GM12878 (cell line): ENCODE measurements around the gene MAD1L1. TPM values are rescaled to one million over a fixed set of nuclear protein-coding genes. Genes with fewer than 3 reads are reported as not detected.

ENCODE experiments used
- ATAC-seq: fragments of 200-7000 bp; cut with Tn5 transposase; 3 replicates; pipeline ENCODE4 v1.9.1; 2020; ENCODE audit warnings: mild to moderate bottlenecking, moderate library complexity
- BruUV-seq: library from RNA; stranded (reverse); fragments of 400-500 nt; replicated peaks from 2 replicates; lab custom pipeline; 2021; lab: Mats Ljungman, UMichigan
- CTCF ChIA-PET: fragments of 300-600 bp; sonication (Branson Sonifier 250); formaldehyde crosslinking; extraction: SDS; loops from one replicate; lab custom pipeline; 2021; ENCODE audit warnings: inconsistent platforms; lab: Yijun Ruan, JAX
- POLR2A ChIA-PET: fragments of 350-600 bp; formaldehyde crosslinking; extraction: SDS; loops from one replicate; lab custom pipeline; 2021; ENCODE audit warnings: inconsistent platforms; lab: Charles Lee
- RAD21 ChIA-PET: fragments of 300-600 bp; sonication (Branson Sonifier 250); formaldehyde crosslinking; loops from one replicate; lab custom pipeline; 2023; ENCODE audit warnings: antibody characterized with exemption; ENCODE audit not compliant: unreplicated experiment; lab: Charles Lee
- SMC1A ChIA-PET: fragments of 300-600 bp; sonication (Branson Sonifier 250); formaldehyde crosslinking; loops from one replicate; lab custom pipeline; 2023; ENCODE audit not compliant: unreplicated experiment, uncharacterized antibody; lab: Charles Lee
- DNase-seq: peaks from one replicate; pipeline ENCODE4 v3.0.0-alpha.2; 2011; ENCODE audit warnings: low read depth, low spot score
- FAIRE-seq: peaks from 3 replicates; lab custom pipeline; 2011; peaks lifted over from hg19 to GRCh38; lab: Jason Lieb, UNC
- H2AFZ ChIP-seq: 2 replicates; pipeline ENCODE4 v1.6.0; 2011; ENCODE audit warnings: low read depth, low read length, control low read depth; ENCODE audit not compliant: control insufficient read depth
- H3K27ac ChIP-seq: 2 replicates; pipeline ENCODE4 v1.5.1; 2011; ENCODE audit warnings: control low read depth; ENCODE audit not compliant: control insufficient read depth, insufficient read depth
- H3K27me3 ChIP-seq, 2 experiments: replicated peaks in 1 of 2; 2 replicates each; pipeline versions ENCODE4 v1.6.0 to v1.6.1; 2011; ENCODE audit warnings: low read length in 1 of 2; ENCODE audit not compliant: control insufficient read depth in 2 of 2, insufficient read depth in 2 of 2
- H3K36me3 ChIP-seq, 2 experiments: 2 replicates each; pipeline ENCODE4 v1.5.1; 2011; ENCODE audit warnings: low read length in 1 of 2; ENCODE audit not compliant: control insufficient read depth in 2 of 2, insufficient read depth in 2 of 2
- H3K4me1 ChIP-seq: 2 replicates; pipeline ENCODE4 v1.6.1; 2011; ENCODE audit warnings: mild to moderate bottlenecking, low read length, moderate library complexity, mixed read lengths; ENCODE audit not compliant: control insufficient read depth, insufficient read depth
- H3K4me2 ChIP-seq: 2 replicates; pipeline ENCODE4 v1.6.0; 2011; ENCODE audit warnings: control low read depth; ENCODE audit not compliant: control insufficient read depth, insufficient read depth
- H3K4me3 ChIP-seq: fragments of 200-600 bp; sonication (generic); 2 replicates; pipeline ENCODE4 v1.5.1; 2016
- H3K79me2 ChIP-seq: 2 replicates; pipeline ENCODE4 v1.6.0; 2011; ENCODE audit warnings: low read length; ENCODE audit not compliant: control insufficient read depth, insufficient read depth
- H3K9ac ChIP-seq: 2 replicates; pipeline ENCODE4 v1.8.0; 2011; ENCODE audit warnings: low read length, control low read depth, mixed read lengths; ENCODE audit not compliant: control insufficient read depth, insufficient read depth
- H3K9me3 ChIP-seq: replicated peaks from 3 replicates; pipeline ENCODE4 v1.5.1; 2011; ENCODE audit warnings: mild to moderate bottlenecking, low read length; ENCODE audit not compliant: control insufficient read depth, insufficient read depth
- H4K20me1 ChIP-seq: 2 replicates; pipeline ENCODE4 v1.6.0; 2011; ENCODE audit not compliant: control insufficient read depth, insufficient read depth
- BCL3 ChIP-seq: IDR thresholded peaks from 2 replicates; pipeline ENCODE4 v1.6.1; 2011; ENCODE audit warnings: borderline replicate concordance, low read depth, mild to moderate bottlenecking, moderate library complexity, low read length; ENCODE audit not compliant: insufficient read depth, poor library complexity, severe bottlenecking
- MLLT1 ChIP-seq: fragments of 450-650 bp; IDR thresholded peaks from 2 replicates; pipeline ENCODE4 v1.6.1; 2016; ENCODE audit warnings: mild to moderate bottlenecking
- POLR2A ChIP-seq: IDR thresholded peaks from 2 replicates; pipeline ENCODE4 v1.6.1; 2011; ENCODE audit warnings: low read depth, mild to moderate bottlenecking, low read length
- RB1 ChIP-seq: fragments of 450-650 bp; formaldehyde crosslinking; IDR thresholded peaks from 2 replicates; pipeline ENCODE4 v1.6.1; 2017; ENCODE audit warnings: mild to moderate bottlenecking, borderline replicate concordance
- RCOR1 ChIP-seq: conservative IDR thresholded peaks from 2 replicates; pipeline ENCODE4 v1.6.1; 2012; ENCODE audit warnings: low read depth, low read length, improper control_type of control experiment
- TCF3 ChIP-seq: IDR thresholded peaks from 2 replicates; pipeline ENCODE4 v1.6.1; 2012; ENCODE audit warnings: low read depth, mild to moderate bottlenecking, low read length, borderline replicate concordance; ENCODE audit not compliant: insufficient read depth
- ZBTB33 ChIP-seq: fragments of 450-650 bp; IDR thresholded peaks from 2 replicates; pipeline ENCODE4 v1.6.1; 2017; ENCODE audit warnings: mild to moderate bottlenecking
- WGBS: methylation state at CpG from one replicate; pipeline ENCODE4 v1.1.6; 2016; ENCODE audit warnings: low lambda C conversion rate; ENCODE audit not compliant: insufficient replicate concordance, insufficient coverage; ENCODE audit errors: missing lambda C conversion rate; 5-methylcytosine and 5-hydroxymethylcytosine counted together
- in situ Hi-C: fragments of 300-500 bp; cut with MboI; formaldehyde crosslinking; loops from 9 replicates; pipeline ENCODE4 v1.14.3; 2018; ENCODE audit warnings: mixed read lengths
- intact Hi-C: fragments of 100-400 bp; cut with micrococcal nuclease; formaldehyde crosslinking; loops from one replicate; pipeline ENCODE4 v1.14.2; 2022; ENCODE audit not compliant: unreplicated experiment
- polyA plus RNA-seq, 11 experiments: library from polyadenylated mRNA; depleted of rRNA in 4 of 11; unstranded in 6 of 11; stranded (reverse) in 5 of 11; fragments of >200 nt; fragmentation: Nextera tagmentation in 4 of 11; fragmentation: Illumina TruSeq in 1 of 11; extraction: Ambion mirVana in 4 of 11; extraction: Trizol in 1 of 11; gene quantifications; 1 replicate in 1 of 11; 2 replicates in 10 of 11; pipeline versions ENCODE4 v1.2.1 to v1.2.3, GENCODE V29; 2011 to 2016; ENCODE audit warnings: inconsistent platforms in 2 of 11, missing spikeins in 2 of 11, low read depth in 1 of 11
- total RNA-seq, 4 experiments: library from RNA; depleted of rRNA in 3 of 4; stranded (reverse); fragments of >200 nt in 3 of 4; fragmentation: Illumina TruSeq in 1 of 4; extraction: Trizol in 1 of 4; gene quantifications; 2 replicates each; pipeline versions ENCODE4 v1.2.1 to v1.2.3, GENCODE V29; 2013 to 2021

Gene MAD1L1
- total and polyA plus RNA-seq, 10 of the 15 experiments (the other 5 are each of a cell fraction or from before 2014, with no cell fraction given), result 2.2 to 76.8 (median 38.3) TPM

GRCh38 chr7:1938788-1939433, 293.8 kb downstream of the MAD1L1 start:
- H3K36me3 ChIP-seq, result peaks cover 0 to 5% of the 10 kb centered on the region in 2 experiments; a peak in 2 of 4 replicates
- H3K27me3 ChIP-seq, result no peaks in the 10 kb centered on the region
- no peak for FAIRE-seq
- no peaks in the 10 kb centered on the region for H4K20me1 ChIP-seq
- ChIA-PET POLR2A (interaction anchor here (1.3 kb wide), 1 partner anchor 11 kb away, joined by 3 read pairs; no protein-coding TSS in a partner anchor), RAD21 (no interaction called here), SMC1A (interaction anchor here (1.2 kb wide), 1 partner anchor 12 kb away, joined by 5 read pairs; no protein-coding TSS in a partner anchor), CTCF (interaction anchor here (1.4 kb wide), 1 partner anchor 11 kb away, joined by 4 read pairs; no protein-coding TSS in a partner anchor)
- no peak; the same call in 2 of the 3 replicates for ATAC-seq
- peaks cover 24% of the 10 kb centered on the region for H3K4me1 ChIP-seq
- no peak overlapping the region for H2AFZ ChIP-seq
- no TSS peak for BruUV-seq
- H3K4me3 ChIP-seq, result peak overlapping the region; percentile 56; the same call in 1 of the 2 replicates
- H3K9me3 ChIP-seq, result peaks cover 4% of the 10 kb centered on the region; the same call in 1 of the 3 replicates
- peak; percentile 81; the same call in 1 of the 2 replicates for TF ChIP-seq MLLT1
- TF ChIP-seq ZBTB33, result peak; percentile 98
- peak; percentile 74 for TF ChIP-seq BCL3
- no peak for TF ChIP-seq RCOR1
- TF ChIP-seq TCF3, result peak; percentile 63; the same call in 1 of the 2 replicates
- no peak for TF ChIP-seq RB1
- 0 out of 2 replicates have a peak, but pooled peaks have one; percentile 18 for TF ChIP-seq POLR2A
- no peak overlapping the region; the same call in 1 of the 2 replicates for H3K9ac ChIP-seq
- in situ Hi-C loops, result no loop called here
- peaks cover 18% of the 10 kb centered on the region for H3K79me2 ChIP-seq
- peak overlapping the region; percentile 80 for H3K4me2 ChIP-seq
- no peak for DNase-seq
- WGBS, result 87% methylated on average over 33 of the region's 39 CpGs
- peak overlapping the region; percentile 13; the same call in 1 of the 2 replicates for H3K27ac ChIP-seq
- intact Hi-C loops, result no loop called here
